HG03039 (cell line): ENCODE measurements around the gene HBB.
"Not testable (repeated sequence)": the region's sequence is repeated elsewhere in the genome, so short reads cannot be mapped to it uniquely, and the experiment has no call there.

Experiments used
- ATAC-seq: cut with Tn5 transposase; IDR thresholded peaks from one replicate; pipeline ENCODE4 v1.9.1; 2021; ENCODE audit warnings: mild to moderate bottlenecking, moderate library complexity; ENCODE audit not compliant: unreplicated experiment

The HBB gene

DNA sequence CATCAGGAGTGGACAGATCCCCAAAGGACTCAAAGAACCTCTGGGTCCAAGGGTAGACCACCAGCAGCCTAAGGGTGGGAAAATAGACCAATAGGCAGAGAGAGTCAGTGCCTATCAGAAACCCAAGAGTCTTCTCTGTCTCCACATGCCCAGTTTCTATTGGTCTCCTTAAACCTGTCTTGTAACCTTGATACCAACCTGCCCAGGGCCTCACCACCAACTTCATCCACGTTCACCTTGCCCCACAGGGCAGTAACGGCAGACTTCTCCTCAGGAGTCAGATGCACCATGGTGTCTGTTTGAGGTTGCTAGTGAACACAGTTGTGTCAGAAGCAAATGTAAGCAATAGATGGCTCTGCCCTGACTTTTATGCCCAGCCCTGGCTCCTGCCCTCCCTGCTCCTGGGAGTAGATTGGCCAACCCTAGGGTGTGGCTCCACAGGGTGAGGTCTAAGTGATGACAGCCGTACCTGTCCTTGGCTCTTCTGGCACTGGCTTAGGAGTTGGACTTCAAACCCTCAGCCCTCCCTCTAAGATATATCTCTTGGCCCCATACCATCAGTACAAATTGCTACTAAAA lies at the start of gene HBB:
Gene HBB, minus strand, starts transcription at position 340 of the 579 bp plus-strand sequence. Its CDS starts 50 bp downstream, at position 290.
- ATAC-seq, result no peak

DNA sequence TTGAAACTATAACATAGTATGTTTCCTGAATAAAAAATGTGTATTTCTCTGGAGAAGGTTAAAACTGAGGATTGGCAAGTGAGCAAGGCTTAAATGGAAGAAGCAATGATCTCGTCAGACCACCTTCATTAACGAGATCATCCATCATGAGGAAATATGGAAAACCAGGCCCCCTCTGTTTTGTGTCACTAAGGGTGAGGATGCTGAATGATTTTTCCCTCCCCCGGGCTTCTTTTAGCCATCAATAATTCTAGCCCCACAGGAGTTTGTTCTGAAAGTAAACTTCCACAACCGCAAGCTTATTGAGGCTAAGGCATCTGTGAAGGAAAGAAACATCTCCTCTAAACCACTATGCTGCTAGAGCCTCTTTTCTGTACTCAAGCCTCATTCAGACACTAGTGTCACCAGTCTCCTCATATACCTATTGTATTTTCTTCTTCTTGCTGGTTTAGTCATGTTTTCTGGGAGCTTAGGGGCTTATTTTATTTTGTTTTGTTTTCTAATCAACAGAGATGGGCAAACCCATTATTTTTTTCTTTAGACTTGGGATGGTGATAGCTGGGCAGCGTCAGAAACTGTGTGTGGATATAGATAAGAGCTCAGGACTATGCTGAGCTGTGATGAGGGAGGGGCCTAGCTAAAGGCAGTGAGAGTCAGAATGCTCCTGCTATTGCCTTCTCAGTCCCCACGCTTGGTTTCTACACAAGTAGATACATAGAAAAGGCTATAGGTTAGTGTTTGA lies 48.7 kb upstream of the HBB start:
- no peak for ATAC-seq

DNA sequence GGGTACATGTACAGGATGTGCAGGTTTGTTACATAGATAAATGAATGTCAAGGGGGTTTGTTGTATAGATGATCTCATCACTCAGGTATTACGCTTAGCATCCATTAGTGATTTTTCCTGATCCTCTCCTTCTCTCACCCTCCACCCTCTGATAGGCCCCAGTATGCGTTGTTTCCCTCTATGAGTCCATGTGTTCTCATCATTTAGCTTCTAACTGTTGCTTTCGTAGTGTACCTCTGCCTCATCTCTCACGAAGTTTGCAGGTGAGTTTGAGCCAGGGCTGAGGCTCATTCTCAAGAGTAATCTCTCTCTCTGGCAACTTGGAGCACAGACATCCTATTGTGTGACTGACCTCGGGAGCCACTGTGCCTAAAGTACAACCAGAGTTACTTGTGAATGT lies 47.5 kb upstream of the HBB start:
- no peak for ATAC-seq

DNA sequence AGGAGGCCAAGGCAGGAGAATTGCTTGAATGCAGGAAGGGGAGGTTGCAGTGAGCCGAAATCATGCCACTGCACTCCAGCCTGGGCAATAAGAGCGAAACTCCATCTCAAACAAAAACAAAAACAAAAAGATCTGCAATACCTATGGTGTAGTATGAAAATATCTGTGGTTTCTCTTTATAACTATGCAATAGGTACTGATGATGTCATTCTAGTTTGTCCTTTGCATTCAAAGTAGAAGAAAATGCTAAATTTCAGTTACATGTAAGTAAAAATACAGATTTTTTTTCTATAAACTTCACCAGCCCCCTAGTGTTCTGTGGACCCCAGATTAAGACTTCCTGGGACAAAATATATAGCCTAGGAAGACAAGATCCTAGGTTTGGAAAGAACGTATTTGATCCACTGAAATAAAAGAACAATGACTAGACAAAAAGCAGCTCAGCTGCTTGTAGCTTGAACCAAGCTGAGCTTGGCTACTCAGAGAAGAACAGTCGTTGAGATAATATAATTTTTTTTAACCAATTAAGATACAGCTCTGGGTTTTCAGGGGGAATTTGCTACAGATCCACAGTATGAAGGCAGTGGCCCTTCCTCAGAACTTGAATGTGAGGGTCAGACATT lies 45.6 kb upstream of the HBB start:
- ATAC-seq, result no peak

DNA sequence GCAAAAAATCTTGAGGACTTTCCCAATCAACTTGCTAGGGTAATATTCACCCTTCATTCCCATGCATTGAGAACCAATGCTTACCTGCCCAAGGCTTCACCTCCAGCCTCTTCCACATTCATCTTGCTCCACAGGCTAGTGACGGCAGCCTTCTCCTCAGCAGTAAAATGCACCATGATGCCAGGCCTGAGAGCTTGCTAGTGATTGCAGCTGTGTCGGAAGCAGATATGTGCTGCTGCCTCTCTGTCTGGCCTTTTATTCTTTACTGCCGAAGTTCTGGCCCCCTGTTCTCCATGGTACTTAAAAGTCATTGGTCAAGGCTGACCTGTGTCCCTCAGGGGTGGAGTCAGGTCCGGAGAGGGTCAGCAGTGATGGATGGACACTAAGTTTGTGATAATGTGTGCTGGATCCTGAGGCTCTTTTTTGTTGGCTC lies 42.9 kb upstream of the HBB start, which contains the start of gene HBE1:
Gene HBE1, minus strand, starts transcription at position 231 of the 433 bp plus-strand sequence. Its CDS starts 55 bp downstream, at position 176.
- no peak for ATAC-seq

DNA sequence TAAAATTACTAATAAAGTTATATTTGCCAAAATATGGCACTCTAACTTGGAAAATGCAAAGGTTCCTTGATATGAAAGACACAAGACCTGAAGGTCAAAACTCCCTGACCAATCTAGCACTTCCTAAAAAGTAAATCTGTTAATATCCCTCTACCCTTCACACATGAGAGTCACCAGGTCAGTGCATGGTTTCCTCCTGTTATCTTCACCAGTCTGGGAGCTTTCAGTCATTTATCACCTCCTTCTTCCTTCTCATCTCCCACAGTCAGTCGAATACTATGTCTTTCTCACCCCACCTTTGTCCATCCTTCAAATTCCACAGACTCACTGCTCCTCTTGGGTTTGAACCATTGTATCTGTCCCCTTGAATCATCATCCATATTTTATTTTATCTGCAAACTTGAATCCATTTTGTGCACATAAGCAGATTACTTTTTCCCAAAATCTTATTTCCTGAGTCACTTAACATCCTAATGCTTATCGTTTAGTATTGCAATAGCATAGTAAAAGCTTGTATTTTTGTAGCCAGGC lies 40.2 kb upstream of the HBB start:
- no peak for ATAC-seq

- no peak for ATAC-seq
These were observed 39.7 kb upstream of the HBB start for GRCh38 chr11:5266609-5267008.

DNA sequence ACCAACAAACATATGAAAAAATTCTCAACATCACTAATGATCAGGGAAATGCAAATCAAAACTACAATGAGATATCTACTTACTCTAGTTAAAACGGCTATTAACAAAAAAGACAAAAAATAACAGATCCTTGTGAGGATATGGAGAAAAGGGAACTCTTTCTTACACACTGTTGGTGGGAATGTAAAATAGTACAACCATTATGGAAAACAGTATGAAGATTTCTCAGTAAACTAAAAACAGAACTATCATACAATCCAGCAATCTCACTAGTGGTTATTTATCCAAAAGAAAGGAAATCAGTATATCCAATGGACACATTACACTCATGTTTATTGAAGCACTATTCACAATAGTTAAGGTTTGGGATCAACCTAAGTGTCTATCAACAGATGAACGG lies 39.0 kb upstream of the HBB start:
- no peak for ATAC-seq

DNA sequence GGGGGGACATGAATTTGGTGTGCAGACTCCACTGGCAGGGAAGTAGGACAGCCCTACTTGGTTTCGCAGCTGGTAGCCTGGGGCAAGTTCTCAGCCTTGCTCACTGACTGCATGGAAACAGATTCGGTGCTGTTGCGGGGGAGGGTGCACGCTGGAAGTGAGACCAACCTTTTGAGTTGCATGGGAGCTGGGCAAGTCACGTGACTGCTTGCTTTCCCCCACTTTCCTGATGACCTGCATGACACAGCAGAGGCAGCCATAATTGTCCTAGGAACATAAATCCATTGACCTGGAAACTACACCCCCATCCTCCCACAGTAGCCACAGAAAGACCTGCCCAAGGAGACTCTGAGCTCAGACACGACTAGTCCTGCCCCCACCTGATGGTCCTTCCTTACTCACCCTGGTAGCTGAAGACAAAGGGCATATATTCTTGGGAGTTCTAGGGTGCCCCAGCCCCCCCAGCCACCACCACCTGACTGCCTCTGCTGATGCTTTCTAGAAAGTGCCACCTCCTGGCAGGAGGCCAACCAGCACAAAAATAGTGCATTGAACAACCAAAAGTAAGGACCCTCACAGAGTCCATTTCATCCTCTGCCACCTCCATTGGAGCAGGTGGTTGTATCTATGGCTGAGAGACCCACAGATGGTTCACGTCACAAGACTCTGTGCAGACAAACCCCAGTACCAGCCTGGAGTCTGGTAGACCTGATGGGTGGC lies 31.8 kb upstream of the HBB start:
- no peak for ATAC-seq

- no peak for ATAC-seq
These were observed 30.4 kb upstream of the HBB start for GRCh38 chr11:5257296-5257695.

- not testable (repeated sequence) for ATAC-seq
These were observed 28.0 kb upstream of the HBB start, which contains the start of gene HBG2 for GRCh38 chr11:5254646-5255413. Gene HBG2, minus strand, starts transcription at chr11:5254781. Its CDS starts 53 bp downstream, at chr11:5254728.

- ATAC-seq, result not testable (repeated sequence)
These were observed 27.2 kb upstream of the HBB start for GRCh38 chr11:5254023-5254422.

- ATAC-seq, result not testable (repeated sequence)
These were observed 26.6 kb upstream of the HBB start for GRCh38 chr11:5253440-5253839.

DNA sequence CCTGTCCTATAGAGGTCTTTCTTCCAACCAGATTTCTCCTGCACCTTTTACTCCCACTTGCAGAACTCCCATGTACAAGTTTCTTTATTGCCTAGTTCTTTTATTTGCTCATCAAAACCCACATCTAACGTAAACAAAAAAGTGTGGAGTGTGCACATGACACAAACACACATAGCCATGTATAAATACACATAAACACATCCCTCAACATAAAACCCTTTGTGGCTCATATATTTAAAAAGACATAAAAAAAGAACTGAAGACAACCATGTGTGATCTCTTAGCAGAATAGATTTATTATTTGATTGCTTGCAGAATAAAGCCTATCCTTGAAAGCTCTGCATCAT lies 26.0 kb upstream of the HBB start:
- ATAC-seq, result no peak

- no peak for ATAC-seq
These were observed 25.5 kb upstream of the HBB start for GRCh38 chr11:5252192-5252918.

GRCh38 chr11:5251746-5252145 lies 24.9 kb upstream of the HBB start:
- ATAC-seq, result no peak

DNA sequence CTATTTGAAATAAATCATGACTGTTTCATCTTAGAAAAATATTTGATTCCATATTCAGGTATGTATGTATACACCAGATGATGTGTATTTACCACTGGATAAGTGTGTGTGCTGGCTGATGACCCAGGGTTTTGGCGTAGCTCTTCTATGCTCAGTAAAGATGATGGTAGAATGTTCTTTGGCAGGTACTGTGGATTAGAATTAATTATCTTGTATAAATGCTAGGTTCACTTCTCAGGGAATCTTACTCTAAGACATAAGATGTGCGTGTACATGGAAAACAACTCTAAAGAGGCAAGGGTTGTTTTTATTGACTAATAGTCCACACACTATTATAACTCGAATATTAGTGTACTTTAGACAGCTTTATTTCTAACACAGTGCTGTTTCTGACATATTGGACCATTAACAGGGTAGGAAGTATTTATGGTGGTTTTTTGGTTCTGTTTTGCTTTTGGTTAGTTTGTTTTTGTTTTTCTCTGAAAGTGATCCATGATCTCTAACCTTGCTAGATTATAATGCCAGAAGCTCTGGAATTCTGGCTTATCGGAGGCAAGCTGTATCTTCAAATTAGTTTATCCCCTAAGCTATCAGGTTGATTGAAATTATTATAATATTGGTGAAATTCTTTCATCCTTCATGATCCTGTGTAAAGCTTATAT lies 23.8 kb upstream of the HBB start:
- no peak for ATAC-seq

GRCh38 chr11:5249807-5250396 lies 23.0 kb upstream of the HBB start, which contains the start of gene HBG1:
Gene HBG1, minus strand, starts transcription at chr11:5249857. Its CDS starts 53 bp downstream, at chr11:5249804.
- ATAC-seq, result not testable (repeated sequence)

GRCh38 chr11:5248498-5248897 lies 21.6 kb upstream of the HBB start:
- not testable (repeated sequence) for ATAC-seq
